Embryonic facial prominence (tissue), 1 donor: ENCODE data around the gene PIAS4.

ENCODE experiments used
- DNase-seq: peaks from one replicate; pipeline ENCODE4 v3.0.0-alpha.2; 2016; ENCODE audit errors: extremely low spot score

PIAS4 gene

GRCh38 chr19:4042731-4043082 is 35.2 kb downstream of the PIAS4 start:
- no peak for DNase-seq

GRCh38 chr19:4043401-4043800 is 35.9 kb downstream of the PIAS4 start:
- no peak for DNase-seq

- no peak for DNase-seq
These were observed 36.6 kb downstream of the PIAS4 start for GRCh38 chr19:4043966-4044715.

- DNase-seq: no peak
These were observed 37.5 kb downstream of the PIAS4 start for GRCh38 chr19:4044990-4045465.

- DNase-seq: no peak
These were observed 38.2 kb downstream of the PIAS4 start for GRCh38 chr19:4045597-4046361.

GRCh38 chr19:4046362-4046691 is 38.8 kb downstream of the PIAS4 start:
- no peak for DNase-seq

- DNase-seq: no peak
These were observed 39.6 kb downstream of the PIAS4 start for GRCh38 chr19:4046946-4047683.

- DNase-seq: no peak
These were observed 41.9 kb downstream of the PIAS4 start for GRCh38 chr19:4049432-4049831.

- DNase-seq: no peak
These were observed 43.9 kb downstream of the PIAS4 start for GRCh38 chr19:4051175-4052101.

GRCh38 chr19:4052114-4052992 is 44.8 kb downstream of the PIAS4 start:
- DNase-seq: no peak

- no peak for DNase-seq
These were observed 45.5 kb downstream of the PIAS4 start for GRCh38 chr19:4052993-4053422.

- DNase-seq: no peak
These were observed 46.1 kb downstream of the PIAS4 start for GRCh38 chr19:4053423-4054324.

GRCh38 chr19:4054441-4055208 is 47.1 kb downstream of the PIAS4 start:
- no peak for DNase-seq

GRCh38 chr19:4055209-4055552 is 47.6 kb downstream of the PIAS4 start:
- DNase-seq: no peak

- no peak for DNase-seq
These were observed 50.6 kb downstream of the PIAS4 start for GRCh38 chr19:4057931-4058692.

- no peak for DNase-seq
These were observed 51.3 kb downstream of the PIAS4 start for GRCh38 chr19:4058693-4059452.

GRCh38 chr19:4059453-4059871 is 51.9 kb downstream of the PIAS4 start:
- no peak for DNase-seq
